Natural killer cell treated with Interleukin-12 subunit alpha and Interleukin-12 subunit beta and Interleukin-15 and Interleukin-18, amount 100 ng/mL, for 72 hours (primary cell): ENCODE results near the gene MAPK7. TPM values are rescaled to one million over a fixed set of nuclear protein-coding genes. Genes with fewer than 3 reads are reported as not detected.

ENCODE experiments used
- ATAC-seq, 2 donors: fragments of 150-1000 bp; cut with Tn5 transposase in 1 of 2; sonication (Bioruptor Pico), chemical (Tn5 transposase) in 1 of 2; 2 replicates each; pipeline ENCODE4 v1.10.0; 2021
- DNase-seq: peaks from one replicate; pipeline ENCODE4 v3.0.0; 2022; ENCODE audit warnings: low spot score
- H3K27ac Mint-ChIP-seq, 2 donors: 1 replicate in 1 of 2; 2 replicates in 1 of 2; pipeline ENCODE4 v1.8.0; 2022; ENCODE audit warnings: mixed read lengths in 2 of 2, mild to moderate bottlenecking in 1 of 2, moderate library complexity in 1 of 2
- H3K27me3 Mint-ChIP-seq, 2 donors: 1 replicate in 1 of 2; 2 replicates in 1 of 2; pipeline ENCODE4 v1.8.0; 2022; ENCODE audit warnings: mixed read lengths in 2 of 2
- H3K36me3 Mint-ChIP-seq: one replicate; pipeline ENCODE4 v1.8.0; 2022; ENCODE audit warnings: mixed read lengths
- H3K4me1 Mint-ChIP-seq, 2 donors: 1 replicate in 1 of 2; 2 replicates in 1 of 2; pipeline ENCODE4 v1.8.0; 2022; ENCODE audit warnings: low read depth in 2 of 2, mixed read lengths in 2 of 2, mild to moderate bottlenecking in 1 of 2
- H3K4me3 Mint-ChIP-seq: one replicate; pipeline ENCODE4 v1.8.0; 2022; ENCODE audit warnings: mixed read lengths
- H3K9me3 Mint-ChIP-seq: 2 replicates; pipeline ENCODE4 v1.8.0; 2022; ENCODE audit warnings: mixed read lengths
- total RNA-seq, 2 donors: library from RNA; stranded (reverse); gene quantifications; one replicate each; pipeline ENCODE4 v1.2.3, GENCODE V29; 2022

The MAPK7 gene
- total RNA-seq, 2 donors from 2014 or later, result 28.7 to 29.8 TPM

DNA sequence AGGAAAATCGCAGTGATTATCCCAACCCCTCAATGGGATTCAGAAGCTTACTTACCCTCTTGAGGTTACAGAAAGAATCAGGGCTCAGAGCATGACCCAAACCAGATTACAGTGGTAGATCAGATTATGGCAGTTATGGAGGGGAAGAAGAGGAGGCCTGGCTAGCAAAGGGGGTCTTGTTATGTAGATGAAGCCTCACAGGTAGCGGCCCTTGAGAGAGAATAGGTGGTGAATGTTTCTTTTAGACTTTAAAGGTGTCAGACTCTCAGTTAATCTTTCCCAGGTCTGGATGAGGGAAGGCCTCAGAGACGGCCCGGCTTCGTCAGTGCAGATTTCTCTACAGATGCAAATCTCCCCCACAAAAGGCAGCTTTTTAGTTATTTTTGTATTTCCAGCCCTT is 48.3 kb downstream of the MAPK7 start:
- no peak overlapping the region for H3K4me3 Mint-ChIP-seq
- no peak for ATAC-seq
- H3K27ac Mint-ChIP-seq, result no peak overlapping the region
- H3K27me3 Mint-ChIP-seq, result peaks cover 0 to 3% of the 10 kb centered on the region in 2 donors
- H3K9me3 Mint-ChIP-seq, result no peaks in the 10 kb centered on the region
- H3K36me3 Mint-ChIP-seq, result no peaks in the 10 kb centered on the region
- no peak for DNase-seq
- H3K4me1 Mint-ChIP-seq, result no peaks in the 10 kb centered on the region

DNA sequence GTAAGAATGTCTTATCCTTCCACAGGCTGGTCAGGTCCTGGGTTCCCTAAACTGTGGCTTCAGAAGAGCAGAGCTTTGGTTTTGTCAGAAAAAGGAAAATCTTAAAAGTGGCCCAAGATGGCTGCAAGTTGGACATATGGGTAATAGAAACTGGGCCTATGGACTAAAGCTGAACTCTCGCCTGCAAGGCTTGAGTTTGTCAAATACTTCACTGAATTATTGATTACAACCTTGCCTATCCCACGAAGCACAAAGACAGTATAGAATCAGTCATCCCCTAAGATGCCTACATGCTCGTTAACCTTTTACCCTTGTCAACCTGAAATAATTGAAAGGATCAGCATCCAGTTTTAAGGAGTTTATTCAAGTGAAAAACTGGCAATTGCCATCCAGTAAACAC is 53.4 kb downstream of the MAPK7 start:
- no peak overlapping the region for H3K4me3 Mint-ChIP-seq
- no peak overlapping the region for H3K27ac Mint-ChIP-seq
- no peaks in the 10 kb centered on the region for H3K36me3 Mint-ChIP-seq
- no peak for DNase-seq
- ATAC-seq, result no peak
- no peaks in the 10 kb centered on the region for H3K4me1 Mint-ChIP-seq
- no peaks in the 10 kb centered on the region for H3K9me3 Mint-ChIP-seq
- peaks cover 0 to 3% of the 10 kb centered on the region in 2 donors for H3K27me3 Mint-ChIP-seq

Other genes starting within 250 kb of the MAPK7 start
- 10 to 100 TPM in 1 of 2 donors, 1 to 10 TPM in 1; 1.5 to 20.3 TPM for gene EPN2, start 141.1 kb upstream of the MAPK7 start, total RNA-seq
- gene B9D1, start 15.8 kb upstream of the MAPK7 start, total RNA-seq, result 1 to 10 TPM; 2.2 to 4.9 TPM
- gene MFAP4, start 8.7 kb downstream of the MAPK7 start, total RNA-seq, result not detected
- gene RNF112, start 32.7 kb downstream of the MAPK7 start, total RNA-seq, result 1 to 10 TPM in 1 of 2 donors, under 1 TPM in 1; 0.14 to 1.1 TPM
- not detected for gene SLC47A1, start 155.4 kb downstream of the MAPK7 start, total RNA-seq